Measurements from ENCODE around the gene GINS3. TPM values are rescaled to one million over a fixed set of nuclear protein-coding genes. Genes with fewer than 3 reads are reported as not detected.

Gene GINS3
- total RNA-seq, 1 donor from 2014 or later, result 18.5 TPM

DNA sequence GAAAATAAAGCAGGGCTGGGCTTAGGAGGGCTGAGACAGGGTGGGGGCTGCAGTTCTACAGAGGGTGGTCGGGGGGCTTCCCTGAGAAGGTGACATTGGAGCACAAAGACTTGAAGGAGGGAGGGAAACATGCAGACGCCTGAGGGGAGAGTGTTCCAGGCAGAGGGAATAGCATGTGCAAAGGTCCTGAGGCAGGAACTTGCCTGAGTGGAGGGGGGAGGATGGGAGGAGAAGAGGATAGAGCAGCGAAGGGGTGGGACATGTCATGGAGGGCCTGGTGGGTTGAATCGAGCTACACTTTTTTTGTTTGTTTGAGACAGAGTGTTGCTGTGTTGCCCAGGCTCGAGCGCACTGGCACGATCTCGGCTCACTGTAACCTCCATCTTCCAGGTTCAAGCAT lies 33.0 kb downstream of the GINS3 start:
- intact Hi-C loops (cut with micrococcal nuclease), result no loop called here

DNA sequence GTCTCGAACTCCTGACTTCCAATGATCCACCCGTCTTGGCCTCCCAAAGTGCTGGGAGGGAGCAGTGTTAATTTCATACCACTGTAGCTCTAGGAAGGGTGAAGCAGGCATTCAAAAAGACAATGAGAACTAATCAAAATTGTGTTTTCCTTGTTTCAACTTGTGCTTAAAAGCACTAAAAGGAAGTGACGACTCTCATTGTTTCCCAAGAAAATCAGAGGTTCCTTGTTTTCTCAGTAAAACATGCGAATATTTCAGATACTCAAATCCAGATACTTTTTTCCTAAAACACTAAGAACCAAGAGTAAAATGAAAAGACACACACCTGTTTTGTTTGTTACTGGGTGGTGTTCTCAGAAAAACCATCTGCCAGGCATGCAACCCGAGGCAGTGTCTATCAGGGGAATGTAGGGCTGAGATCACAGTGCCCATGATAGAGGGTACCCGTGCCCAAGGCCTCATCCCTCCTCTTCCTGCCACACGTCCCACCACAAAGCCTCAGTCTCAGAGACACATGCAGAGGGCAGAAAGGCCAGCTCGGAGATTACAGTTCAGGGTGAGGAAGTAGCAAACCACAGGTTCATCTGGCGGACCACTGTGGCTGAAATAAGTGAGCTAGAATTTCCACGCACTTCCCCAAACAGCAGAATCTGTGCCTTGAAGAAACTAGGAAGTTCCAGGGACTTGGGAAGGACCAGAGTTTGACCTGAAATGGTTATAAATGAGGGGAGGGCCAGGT lies 33.7 kb downstream of the GINS3 start:
- intact Hi-C loops (cut with micrococcal nuclease), result loop anchor here (2.0 kb wide), 1 partner anchor 33 kb away; the partner anchor contains the start of gene GINS3

DNA sequence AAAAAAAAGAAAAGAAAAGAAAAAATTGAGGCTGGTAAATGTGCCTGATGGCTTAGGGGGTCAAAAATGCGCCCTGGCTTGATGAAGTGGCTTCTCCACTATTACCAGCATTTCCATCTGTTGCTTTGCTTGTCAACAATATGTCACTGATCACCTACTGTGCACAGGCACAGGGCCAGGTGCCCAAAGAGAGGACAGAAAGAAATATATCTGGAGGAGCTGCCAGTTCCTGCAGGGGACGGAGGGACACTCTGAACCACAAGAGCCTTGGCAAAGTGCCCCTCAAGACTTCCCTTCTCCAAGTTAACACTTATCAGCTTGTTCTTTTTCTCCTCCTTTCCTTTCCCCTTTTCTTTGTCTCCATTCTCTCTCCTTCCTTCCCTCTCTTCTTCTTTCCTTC lies 34.7 kb downstream of the GINS3 start:
- intact Hi-C loops (cut with micrococcal nuclease), result loop anchor here (2.0 kb wide), 1 partner anchor 34 kb away; the partner anchor contains the start of gene GINS3

DNA sequence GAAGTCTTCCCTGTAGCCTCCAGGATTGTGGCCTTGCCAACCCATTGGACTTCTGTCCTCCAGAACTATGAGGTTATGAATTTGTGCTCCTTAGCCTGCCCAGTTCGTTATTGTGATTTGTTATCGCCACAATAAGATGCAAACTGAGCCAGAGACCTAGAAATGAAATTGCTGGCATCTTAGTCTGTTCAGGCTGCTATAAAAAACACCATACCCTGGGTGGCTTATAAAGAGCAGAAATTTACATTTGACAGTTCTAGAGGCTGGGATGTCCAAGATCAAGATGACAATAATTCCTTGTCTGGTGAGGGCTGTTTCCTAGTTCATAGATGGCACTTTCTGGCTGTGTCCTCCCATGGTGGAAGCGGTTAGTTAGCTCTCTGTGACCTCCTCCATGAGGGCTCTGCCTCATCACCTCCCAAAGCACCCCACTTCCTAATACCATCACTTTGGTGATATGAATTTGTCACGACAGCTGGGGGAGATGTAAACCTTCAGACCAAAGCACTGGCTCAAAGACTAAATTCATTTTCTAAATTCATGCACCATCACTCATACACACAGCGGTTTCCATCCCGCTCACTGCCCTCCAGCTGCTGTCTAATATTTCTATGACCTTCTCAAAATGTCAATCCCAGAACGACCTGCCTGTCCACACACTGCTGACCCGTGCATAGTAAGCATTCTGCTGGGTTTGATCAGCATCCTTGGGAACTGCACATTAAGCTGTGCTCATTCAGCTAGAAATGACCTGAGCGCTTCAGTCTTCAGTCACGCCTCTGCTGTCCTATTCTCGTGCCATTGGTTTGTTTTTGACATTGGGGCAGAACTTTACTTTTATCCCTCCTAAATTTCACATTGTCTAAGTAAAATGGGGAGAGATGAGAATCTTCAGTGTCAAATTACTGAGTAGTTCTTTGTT lies 36.6 kb downstream of the GINS3 start:
- intact Hi-C loops (cut with micrococcal nuclease), result no loop called here

DNA sequence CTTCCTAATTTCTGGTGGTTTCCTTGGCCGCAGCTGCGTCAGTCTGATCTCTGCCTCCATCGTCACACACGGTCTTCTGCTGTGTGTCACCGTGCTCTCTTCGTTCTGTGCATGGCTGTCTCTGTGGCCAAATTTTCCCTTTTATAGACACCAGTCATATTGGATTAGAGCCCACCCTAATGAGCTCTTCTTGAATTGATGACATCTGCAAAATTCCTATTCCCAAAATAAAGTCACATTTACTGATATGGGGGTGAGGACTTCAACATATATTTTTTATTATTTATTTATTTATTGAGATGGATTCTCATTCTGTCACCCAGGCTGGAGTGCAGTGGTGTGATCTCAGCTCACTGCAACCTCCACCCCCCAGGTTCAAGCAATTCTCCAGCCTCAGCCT lies 38.4 kb downstream of the GINS3 start:
- intact Hi-C loops (cut with micrococcal nuclease), result no loop called here

DNA sequence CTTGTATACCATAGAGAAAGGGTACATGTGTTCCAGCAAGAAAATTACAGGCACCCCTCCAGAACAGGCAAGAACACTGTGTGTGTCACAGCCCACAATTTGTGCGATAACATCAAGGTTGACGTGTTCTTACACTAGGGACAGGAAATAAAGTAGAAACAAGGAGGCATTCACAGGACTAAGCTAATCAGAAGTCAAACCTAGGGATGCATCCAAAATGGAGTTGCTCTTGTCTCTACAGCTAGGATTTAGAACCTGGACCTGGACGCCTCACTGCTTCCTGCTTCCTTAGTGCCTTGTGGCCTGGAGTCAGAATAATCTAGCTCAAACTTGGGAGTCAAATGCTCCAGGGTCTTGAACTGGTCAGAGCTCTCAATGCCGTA lies 41.3 kb downstream of the GINS3 start:
- intact Hi-C loops (cut with micrococcal nuclease), result no loop called here

DNA sequence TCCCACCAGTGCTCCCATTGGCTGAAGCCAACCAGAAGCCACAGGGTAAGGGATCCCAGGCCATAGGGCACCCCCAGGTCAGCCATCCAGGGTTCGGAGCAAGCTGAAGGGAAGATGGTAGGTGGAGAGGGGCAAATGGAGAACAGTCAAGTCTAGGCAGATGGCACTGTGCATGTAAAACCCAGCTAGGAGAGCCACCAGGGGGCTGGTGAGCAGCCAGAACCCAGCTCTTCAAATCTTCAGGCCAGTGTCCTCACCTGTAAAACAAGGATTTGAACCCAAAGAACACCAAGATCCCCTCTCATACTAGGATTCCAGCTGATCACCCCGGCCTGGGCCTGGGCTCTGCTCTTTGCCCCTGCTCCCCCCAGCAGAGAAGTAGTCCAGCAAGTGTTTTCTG lies 43.5 kb downstream of the GINS3 start:
- intact Hi-C loops (cut with micrococcal nuclease), result no loop called here

DNA sequence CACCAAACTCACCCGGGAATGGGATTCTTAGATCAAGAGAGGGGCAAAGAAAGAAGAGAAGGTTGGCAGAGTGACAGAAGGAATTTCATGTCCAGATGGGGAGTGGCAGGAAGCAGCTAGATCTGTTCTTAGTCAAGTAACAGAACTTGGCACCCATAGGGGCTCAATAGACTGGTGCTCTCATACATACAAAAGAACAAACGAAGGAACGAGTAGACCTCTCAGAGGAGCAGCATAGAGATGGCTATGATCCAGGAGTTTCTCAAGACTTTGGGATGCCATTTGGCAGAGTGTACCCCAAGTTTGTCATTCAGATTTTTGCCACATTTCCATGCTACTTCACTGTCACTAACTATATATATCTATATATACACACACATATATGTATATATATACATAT lies 47.9 kb downstream of the GINS3 start:
- intact Hi-C loops (cut with micrococcal nuclease), result no loop called here

DNA sequence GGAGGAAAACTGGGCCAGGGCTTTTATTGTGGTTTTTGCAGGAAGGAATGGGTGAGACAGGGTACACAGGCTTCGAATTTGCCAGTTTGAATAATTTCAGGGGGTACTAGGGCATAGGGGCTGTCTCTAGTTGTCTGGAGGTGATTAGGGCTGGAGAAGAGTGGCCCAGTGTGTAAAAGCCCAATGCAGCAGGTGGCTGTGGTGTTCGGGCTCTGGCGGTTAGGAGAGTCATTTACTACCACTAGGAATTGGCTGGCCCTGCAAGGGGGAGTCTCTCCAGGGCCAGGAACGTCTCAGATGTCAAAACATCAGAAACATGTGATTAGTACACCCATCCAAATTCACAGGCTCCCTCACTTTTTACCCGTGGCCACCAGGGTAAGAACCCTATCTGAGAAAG lies 50.3 kb downstream of the GINS3 start:
- intact Hi-C loops (cut with micrococcal nuclease), result no loop called here

DNA sequence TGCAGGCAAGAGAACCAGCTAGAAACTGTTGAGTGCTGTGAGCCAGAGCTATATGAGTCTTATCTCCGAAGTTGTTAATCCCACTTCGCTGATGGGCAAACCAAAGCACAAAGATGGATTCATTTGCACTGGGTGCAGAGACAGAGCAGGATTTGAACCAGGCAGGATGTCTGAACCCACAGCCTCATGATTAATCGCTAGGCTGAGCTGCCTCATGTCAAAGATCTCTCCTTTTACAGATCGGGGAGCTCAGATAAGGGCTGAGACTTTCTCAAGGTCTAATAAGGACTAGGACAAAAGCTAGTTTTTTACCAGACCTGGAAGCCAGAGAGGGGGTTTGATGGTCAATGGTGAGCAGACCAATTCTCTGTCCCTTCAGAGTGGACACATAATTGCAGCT lies 51.5 kb downstream of the GINS3 start:
- intact Hi-C loops (cut with micrococcal nuclease), result no loop called here

DNA sequence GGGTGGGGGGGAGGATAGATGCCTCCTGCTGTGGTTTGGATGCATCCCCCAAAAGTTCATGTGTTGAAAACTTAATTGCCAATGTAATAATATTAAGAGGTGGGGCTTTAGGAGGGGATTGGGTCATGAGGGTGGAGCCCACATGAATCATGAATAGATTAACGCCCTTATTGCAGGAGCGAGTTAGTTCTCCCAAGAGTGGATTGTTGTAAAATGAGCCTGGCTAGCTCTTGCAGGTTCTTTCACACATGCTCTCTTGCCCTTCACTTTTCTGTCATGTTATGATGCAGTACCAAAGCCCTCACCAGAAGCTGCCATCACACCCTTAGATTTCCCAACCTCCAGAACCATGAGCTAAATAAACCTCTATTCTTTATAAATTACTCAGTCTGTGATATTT lies 52.0 kb downstream of the GINS3 start:
- intact Hi-C loops (cut with micrococcal nuclease), result no loop called here

DNA sequence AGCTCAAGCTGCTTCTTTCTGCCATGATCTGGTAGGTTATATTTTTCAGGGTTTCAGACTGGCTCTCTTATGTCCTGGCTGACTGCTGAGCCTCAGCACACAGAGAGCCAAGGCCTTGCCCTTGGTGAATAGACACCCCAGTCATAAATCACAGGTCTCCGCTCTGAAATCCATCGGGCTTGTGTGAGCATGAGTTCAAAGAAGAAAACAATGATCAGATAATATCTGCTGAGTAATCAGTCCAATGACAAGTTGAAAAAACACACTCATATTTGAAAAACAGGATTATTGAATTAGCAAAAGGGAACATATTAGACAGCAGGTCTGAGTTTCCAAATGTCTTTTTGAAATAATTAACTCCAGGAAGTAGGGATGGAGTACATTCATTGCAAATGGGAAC lies 56.6 kb downstream of the GINS3 start:
- intact Hi-C loops (cut with micrococcal nuclease), result no loop called here

DNA sequence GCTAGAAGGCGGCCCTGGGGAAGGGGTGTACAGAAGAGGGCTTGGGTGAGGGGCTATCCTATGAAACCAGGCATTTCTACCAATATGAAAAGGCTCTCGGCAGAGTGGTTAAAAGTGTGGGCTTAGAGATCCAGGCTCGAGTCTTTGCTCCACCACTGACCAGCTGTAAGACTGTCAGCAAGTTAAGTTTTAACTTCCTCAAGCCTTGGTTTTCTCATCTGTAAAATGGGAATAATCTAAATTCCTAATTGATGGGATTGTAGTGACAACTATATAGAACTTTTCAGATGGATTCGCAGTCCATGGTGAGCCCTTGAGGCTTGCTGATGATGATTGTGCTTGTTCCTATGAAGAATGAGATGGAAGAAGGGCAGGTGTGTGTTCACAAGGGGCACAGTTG lies 57.0 kb downstream of the GINS3 start:
- intact Hi-C loops (cut with micrococcal nuclease), result no loop called here

DNA sequence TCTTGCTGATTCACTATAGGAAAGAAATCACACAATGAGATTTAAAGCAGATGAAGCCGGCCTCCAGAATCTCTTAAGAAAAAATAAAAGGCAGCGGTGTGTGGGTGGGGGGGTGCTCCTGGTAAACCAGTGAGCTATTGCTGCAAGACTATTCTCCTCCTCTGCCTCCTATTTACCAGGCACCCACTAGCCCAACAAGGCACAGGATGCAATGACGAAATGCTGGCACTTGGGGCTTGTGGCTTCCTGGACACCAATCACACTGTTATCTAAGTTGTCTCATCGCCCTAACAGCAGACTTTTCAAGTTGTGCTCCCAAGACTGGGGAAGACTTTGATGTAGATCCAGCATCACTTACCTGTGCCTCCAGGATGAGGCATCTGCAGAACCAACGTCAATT lies 57.5 kb downstream of the GINS3 start:
- intact Hi-C loops (cut with micrococcal nuclease), result no loop called here

DNA sequence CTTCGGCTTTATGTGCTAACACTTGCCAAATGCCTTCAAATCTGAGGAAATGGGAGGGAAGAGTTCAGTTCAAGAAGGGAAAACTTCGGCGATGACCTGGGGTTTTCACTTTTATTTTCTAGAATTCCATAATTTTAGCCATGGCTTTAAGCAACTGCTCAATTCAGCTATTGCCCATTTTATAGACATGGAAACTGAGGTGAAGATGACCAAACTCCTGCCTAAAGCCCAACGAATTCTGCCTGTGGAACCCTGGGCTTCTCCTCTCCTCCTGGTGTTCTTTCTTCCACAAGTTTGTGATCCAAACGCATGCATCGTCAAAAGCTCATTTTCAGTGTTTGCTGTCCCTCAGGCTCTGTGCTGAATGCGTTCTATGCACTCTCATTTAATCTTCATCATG lies 58.3 kb downstream of the GINS3 start:
- intact Hi-C loops (cut with micrococcal nuclease), result no loop called here

DNA sequence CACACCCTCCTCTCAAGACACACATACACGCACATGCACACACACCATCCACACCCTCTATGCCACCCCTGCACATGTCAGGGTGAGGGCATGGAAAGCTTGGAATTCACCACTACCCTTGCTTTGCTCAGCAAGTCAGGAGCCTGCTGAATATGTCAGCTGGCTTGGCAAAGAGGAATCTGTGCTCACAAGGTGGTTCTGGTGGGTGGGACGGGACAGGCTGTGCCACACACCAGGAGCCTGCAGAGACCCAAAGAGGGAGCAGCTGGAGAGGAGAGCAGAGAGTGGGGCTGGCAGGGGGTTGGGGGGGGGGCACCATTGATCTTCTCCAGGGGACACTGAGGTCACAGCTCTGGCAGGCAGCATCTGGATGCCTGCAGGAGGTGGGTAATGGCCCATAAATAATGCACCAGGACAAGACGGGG lies 59.0 kb downstream of the GINS3 start:
- intact Hi-C loops (cut with micrococcal nuclease), result no loop called here

DNA sequence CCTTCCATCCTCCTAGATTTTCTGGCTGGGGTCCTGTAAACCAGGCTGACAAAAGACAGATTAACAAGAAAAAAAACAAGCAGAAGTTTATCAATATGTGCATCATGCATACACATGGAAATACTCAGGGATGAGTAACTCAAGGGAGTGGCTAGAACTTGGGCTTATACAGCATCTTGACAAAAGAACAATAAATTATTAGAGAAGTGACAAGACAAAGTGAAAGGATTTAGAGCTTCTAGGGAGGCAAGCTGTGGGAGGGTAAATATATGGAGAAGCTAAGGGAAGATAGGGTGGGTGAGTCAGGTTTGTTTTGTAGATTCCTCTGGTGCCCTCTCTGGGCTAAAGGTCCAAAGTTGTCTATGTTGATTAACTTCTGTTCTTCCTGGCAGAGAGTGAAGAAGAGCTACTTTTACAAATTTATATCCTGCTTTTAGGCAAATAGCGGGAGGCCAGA lies 59.7 kb downstream of the GINS3 start:
- intact Hi-C loops (cut with micrococcal nuclease), result no loop called here

DNA sequence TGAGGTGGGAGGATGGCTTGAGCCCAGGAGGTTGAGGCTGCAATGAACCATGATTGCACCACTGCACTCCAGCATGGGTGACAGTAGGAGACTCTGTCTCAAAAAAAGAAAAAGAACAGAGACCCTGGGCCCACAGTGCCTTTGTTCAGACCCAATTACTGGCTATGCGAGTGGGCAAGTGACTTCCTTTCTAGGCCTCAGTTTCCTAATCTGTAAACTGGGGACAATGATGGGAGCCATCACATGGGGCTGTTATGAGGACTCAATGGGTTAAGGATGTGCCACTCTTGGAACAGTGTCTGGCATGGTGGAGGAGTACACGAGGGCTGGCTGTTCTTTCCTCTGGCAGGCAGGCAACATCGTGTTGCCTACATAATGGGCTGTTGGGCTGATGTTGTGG lies 60.4 kb downstream of the GINS3 start:
- intact Hi-C loops (cut with micrococcal nuclease), result no loop called here

DNA sequence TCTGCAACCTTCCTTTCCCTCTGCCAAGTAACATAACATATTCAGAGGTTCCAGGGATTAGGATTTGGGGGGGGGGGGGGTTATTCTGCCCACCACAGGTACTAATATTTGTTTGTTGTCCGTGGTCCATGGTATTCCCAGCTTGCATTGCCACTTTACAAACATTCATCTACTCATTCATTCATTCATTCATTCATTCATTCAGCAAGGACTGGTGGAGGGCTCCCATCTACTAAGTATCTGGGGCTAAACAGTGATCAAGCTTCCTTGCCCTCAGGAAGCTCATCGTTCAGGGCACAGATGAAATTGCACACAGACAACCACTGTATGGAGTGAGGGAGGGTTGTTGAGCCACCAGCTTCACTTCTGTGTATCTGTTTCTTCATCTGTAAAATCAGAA lies 61.9 kb downstream of the GINS3 start:
- intact Hi-C loops (cut with micrococcal nuclease), result no loop called here

DNA sequence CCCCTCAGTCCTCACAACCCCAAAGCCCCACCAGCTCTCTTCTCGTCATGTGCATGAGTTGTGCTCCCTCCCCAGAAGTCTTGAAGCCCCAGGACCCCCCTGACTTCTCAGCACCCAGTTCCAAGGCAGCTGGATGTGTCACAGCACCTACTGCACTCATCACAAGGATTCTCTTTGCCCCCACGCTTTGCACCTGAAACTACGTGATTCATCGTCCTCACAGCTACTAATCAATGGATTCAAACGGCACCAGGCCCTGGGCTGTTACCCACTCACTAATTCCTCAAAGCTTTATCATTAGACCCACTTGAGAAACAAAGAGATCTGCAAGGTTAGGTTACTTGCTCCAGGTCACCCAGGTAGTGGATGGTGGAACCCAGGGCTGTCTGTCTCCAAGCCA lies 62.6 kb downstream of the GINS3 start:
- intact Hi-C loops (cut with micrococcal nuclease), result no loop called here
